Breast epithelium (tissue), 4 donors: ENCODE results near the gene PRKCE. TPM values are rescaled to one million over a fixed set of nuclear protein-coding genes. Genes with fewer than 3 reads are reported as not detected.
A peak's percentile ranks its signal among the peaks of the same experiment; 100 is the strongest.

Experiments
- DNase-seq, 2 donors: peaks; one replicate each; pipeline ENCODE4 v3.0.0-alpha.2; 2019; ENCODE audit warnings: low spot score in 2 of 2
- H3K27ac ChIP-seq, 2 donors: fragments of 200-600 bp; sonication (generic) in 1 of 2; one replicate each; pipeline ENCODE4 v1.5.1; 2016 to 2019; ENCODE audit warnings: mild to moderate bottlenecking in 1 of 2
- H3K27me3 ChIP-seq, 2 donors: fragments of 200-600 bp; sonication (generic) in 1 of 2; one replicate each; pipeline versions ENCODE4 v1.5.1 to v1.6.0; 2017 to 2019; ENCODE audit warnings: control low read depth in 1 of 2, mild to moderate bottlenecking in 1 of 2
- H3K36me3 ChIP-seq: fragments of 200-600 bp; one replicate; pipeline ENCODE4 v1.5.1; 2019
- H3K4me1 ChIP-seq, 2 donors: fragments of 200-600 bp; sonication (generic); one replicate each; pipeline ENCODE4 v1.5.1; 2016 to 2019; ENCODE audit warnings: control low read depth in 1 of 2
- H3K4me3 ChIP-seq, 3 donors: fragments of 200-600 bp; sonication (generic); 1 replicate in 2 of 3; 2 replicates in 1 of 3; pipeline ENCODE4 v1.5.1; 2016 to 2019; ENCODE audit warnings: mild to moderate bottlenecking in 3 of 3, moderate library complexity in 2 of 3
- H3K9me3 ChIP-seq, 2 donors: fragments of 200-600 bp; sonication (generic) in 1 of 2; one replicate each; pipeline ENCODE4 v1.5.1; 2016 to 2019; ENCODE audit warnings: control low read depth in 1 of 2
- POLR2A ChIP-seq: fragments of 450-650 bp; IDR thresholded peaks from one replicate; pipeline ENCODE4 v1.6.1; 2016; ENCODE audit warnings: antibody characterized with exemption, mild to moderate bottlenecking, moderate library complexity
- POLR2AphosphoS5 ChIP-seq, 3 donors: sonication (generic); formaldehyde crosslinking; IDR thresholded peaks; one replicate each; pipeline ENCODE4 v1.6.1; 2017; ENCODE audit warnings: antibody characterized with exemption in 3 of 3
- intact Hi-C: fragments of 100-400 bp; cut with DNase I; formaldehyde crosslinking; loops from one replicate; pipeline ENCODE4 v1.15.1; 2023; ENCODE audit warnings: low total_unique reads
- total RNA-seq, 3 donors: library from RNA; depleted of rRNA; stranded (reverse); fragments of >200 nt; gene quantifications; one replicate each; pipeline ENCODE4 v1.1.0, GENCODE V29; 2016
- TF ChIP-seq, protein P1 (sequence below), 3 donors: fragments of 450-650 bp; IDR thresholded peaks; one replicate each; pipeline ENCODE4 v1.5.1; 2016 to 2017; ENCODE audit warnings: antibody characterized with exemption in 3 of 3, mild to moderate bottlenecking in 3 of 3, moderate library complexity in 3 of 3

Gene PRKCE
- total RNA-seq, 3 donors from 2014 or later, result 20.6 to 34.0 (median 23.6) TPM

- H3K9me3 ChIP-seq, result no peaks in the 10 kb centered on the region
- DNase-seq, result no peak
- intact Hi-C loops, result no loop called here
- no peak for TF ChIP-seq POLR2A
- TF ChIP-seq POLR2AphosphoS5 (IDR thresholded peaks at IDR 0.05), result no peak
- TF ChIP-seq, protein P1, sequence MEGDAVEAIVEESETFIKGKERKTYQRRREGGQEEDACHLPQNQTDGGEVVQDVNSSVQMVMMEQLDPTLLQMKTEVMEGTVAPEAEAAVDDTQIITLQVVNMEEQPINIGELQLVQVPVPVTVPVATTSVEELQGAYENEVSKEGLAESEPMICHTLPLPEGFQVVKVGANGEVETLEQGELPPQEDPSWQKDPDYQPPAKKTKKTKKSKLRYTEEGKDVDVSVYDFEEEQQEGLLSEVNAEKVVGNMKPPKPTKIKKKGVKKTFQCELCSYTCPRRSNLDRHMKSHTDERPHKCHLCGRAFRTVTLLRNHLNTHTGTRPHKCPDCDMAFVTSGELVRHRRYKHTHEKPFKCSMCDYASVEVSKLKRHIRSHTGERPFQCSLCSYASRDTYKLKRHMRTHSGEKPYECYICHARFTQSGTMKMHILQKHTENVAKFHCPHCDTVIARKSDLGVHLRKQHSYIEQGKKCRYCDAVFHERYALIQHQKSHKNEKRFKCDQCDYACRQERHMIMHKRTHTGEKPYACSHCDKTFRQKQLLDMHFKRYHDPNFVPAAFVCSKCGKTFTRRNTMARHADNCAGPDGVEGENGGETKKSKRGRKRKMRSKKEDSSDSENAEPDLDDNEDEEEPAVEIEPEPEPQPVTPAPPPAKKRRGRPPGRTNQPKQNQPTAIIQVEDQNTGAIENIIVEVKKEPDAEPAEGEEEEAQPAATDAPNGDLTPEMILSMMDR (IDR thresholded peaks at IDR 0.05), result no peak
- H3K27ac ChIP-seq, result no peak overlapping the region
- H3K27me3 ChIP-seq, result no peaks in the 10 kb centered on the region
- H3K4me1 ChIP-seq, result no peaks in the 10 kb centered on the region
- H3K36me3 ChIP-seq, result no peaks in the 10 kb centered on the region
- H3K4me3 ChIP-seq, result no peak overlapping the region
These were observed 184.8 kb downstream of the PRKCE start for GRCh38 chr2:45836316-45836715.

GRCh38 chr2:45836740-45837139 lies 185.3 kb downstream of the PRKCE start:
- Histone ChIP-seq H3K27me3 (no peaks in the 10 kb centered on the region), H3K4me3 (no peak overlapping the region), H3K27ac (no peak overlapping the region), H3K36me3 (no peaks in the 10 kb centered on the region), H3K4me1 (no peaks in the 10 kb centered on the region), H3K9me3 (no peaks in the 10 kb centered on the region)
- intact Hi-C loops, result no loop called here
- no peak for DNase-seq
- TF ChIP-seq, protein P1 (IDR thresholded peaks at IDR 0.05), result no peak
- no peak for TF ChIP-seq POLR2AphosphoS5 (IDR thresholded peaks at IDR 0.05)

GRCh38 chr2:45837812-45838341 lies 186.4 kb downstream of the PRKCE start:
- Histone ChIP-seq H3K9me3 (no peaks in the 10 kb centered on the region), H3K4me1 (no peaks in the 10 kb centered on the region), H3K4me3 (no peak overlapping the region), H3K27ac (no peak overlapping the region), H3K27me3 (no peaks in the 10 kb centered on the region), H3K36me3 (no peaks in the 10 kb centered on the region)
- TF ChIP-seq, protein P1 (IDR thresholded peaks at IDR 0.05), result no peak
- TF ChIP-seq POLR2A (no peak), POLR2AphosphoS5 (IDR thresholded peaks at IDR 0.05) (no peak)
- no peak for DNase-seq
- intact Hi-C loops, result no loop called here

GRCh38 chr2:45839508-45840251 lies 188.2 kb downstream of the PRKCE start:
- DNase-seq, result no peak
- H3K27ac ChIP-seq, result peak overlapping the region; percentile 1 to 46

DNA sequence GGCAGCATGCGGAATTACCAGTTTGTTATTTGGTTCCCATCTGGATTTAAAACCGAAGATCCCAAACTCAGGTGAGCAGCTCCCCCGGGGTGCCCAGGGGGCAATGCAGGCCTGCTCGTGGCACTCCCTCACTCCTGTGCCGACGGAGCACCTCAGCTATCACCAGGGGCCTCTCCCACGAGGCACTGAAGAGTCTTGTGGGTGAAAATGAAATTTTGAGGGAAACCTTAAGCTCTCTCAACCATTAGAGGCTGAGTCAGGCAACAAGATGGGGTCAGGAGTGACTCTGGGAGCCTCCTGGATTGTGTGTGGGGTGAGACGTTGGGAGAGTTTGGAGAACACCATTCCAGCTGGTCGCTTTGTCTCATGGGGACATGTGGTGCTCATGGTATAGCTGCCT lies 189.0 kb downstream of the PRKCE start:
- intact Hi-C loops, result no loop called here
- H3K4me1 ChIP-seq, result no peaks in the 10 kb centered on the region
- no peak for DNase-seq
- peak overlapping the region in 1 of 3 donors; percentile 15 for H3K4me3 ChIP-seq
- H3K27me3 ChIP-seq, result no peaks in the 10 kb centered on the region
- no peak for TF ChIP-seq POLR2AphosphoS5 (IDR thresholded peaks at IDR 0.05)
- TF ChIP-seq, protein P1 (IDR thresholded peaks at IDR 0.05), result no peak
- no peak for TF ChIP-seq POLR2A
- peak overlapping the region; percentile 1 to 46 for H3K27ac ChIP-seq
- H3K36me3 ChIP-seq, result no peaks in the 10 kb centered on the region
- no peaks in the 10 kb centered on the region for H3K9me3 ChIP-seq

More at GRCh38 chr2:45839508-45840251, 188.2 kb downstream of the PRKCE start:
- Histone ChIP-seq H3K36me3 (no peaks in the 10 kb centered on the region), H3K4me1 (no peaks in the 10 kb centered on the region), H3K9me3 (no peaks in the 10 kb centered on the region), H3K27me3 (no peaks in the 10 kb centered on the region), H3K4me3 (peak overlapping the region in 2 of 3 donors; percentile 1 to 15)
- intact Hi-C loops, result no loop called here
- TF ChIP-seq POLR2AphosphoS5 (IDR thresholded peaks at IDR 0.05), result no peak
- TF ChIP-seq, protein P1 (IDR thresholded peaks at IDR 0.05), result no peak
- no peak for TF ChIP-seq POLR2A
